Stomach (tissue), 4 donors: ENCODE results near the gene ZNF561.

ENCODE experiments used
- CTCF ChIP-seq, 7 experiments: fragments of 450-650 bp in 4 of 7; fragments of 200-600 bp in 3 of 7; sonication (generic) in 3 of 7; IDR thresholded peaks; one replicate each; pipeline ENCODE4 v1.5.1; 2016 to 2019; ENCODE audit warnings: antibody characterized with exemption in 7 of 7, control low read depth in 2 of 7, mild to moderate bottlenecking in 1 of 7
- EP300 ChIP-seq: sonication (generic); formaldehyde crosslinking; IDR thresholded peaks from one replicate; pipeline ENCODE4 v1.6.1; 2017; ENCODE audit warnings: antibody characterized with exemption
- POLR2A ChIP-seq, 4 donors: fragments of 450-650 bp; IDR thresholded peaks; one replicate each; pipeline ENCODE4 v1.6.1; 2016; ENCODE audit warnings: antibody characterized with exemption in 4 of 4, control low read depth in 2 of 4, mild to moderate bottlenecking in 1 of 4, moderate library complexity in 1 of 4
- POLR2AphosphoS5 ChIP-seq, 3 donors: sonication (generic); formaldehyde crosslinking; IDR thresholded peaks; one replicate each; pipeline ENCODE4 v1.6.1; 2016; ENCODE audit warnings: antibody characterized with exemption in 3 of 3

- TF ChIP-seq EP300: no peak
- no peak for TF ChIP-seq CTCF (IDR thresholded peaks at IDR 0.05)
- TF ChIP-seq POLR2AphosphoS5 (IDR thresholded peaks at IDR 0.05): no peak
- TF ChIP-seq POLR2A (IDR thresholded peaks at IDR 0.05): no peak
Measured at GRCh38 chr19:9640956-9641355, 19.9 kb upstream of the ZNF561 start.
